Stimulated activated CD4-positive, alpha-beta T cell treated with anti-CD3 and anti-CD28 coated beads, Interleukin-4, amount 100 ng/mL, for 24 hours (primary cell): ENCODE data around the gene DCTN2.

Experiments used
- DNase-seq: peaks from one replicate; pipeline ENCODE4 v3.0.0-alpha.2; 2020

The DCTN2 gene

DNA sequence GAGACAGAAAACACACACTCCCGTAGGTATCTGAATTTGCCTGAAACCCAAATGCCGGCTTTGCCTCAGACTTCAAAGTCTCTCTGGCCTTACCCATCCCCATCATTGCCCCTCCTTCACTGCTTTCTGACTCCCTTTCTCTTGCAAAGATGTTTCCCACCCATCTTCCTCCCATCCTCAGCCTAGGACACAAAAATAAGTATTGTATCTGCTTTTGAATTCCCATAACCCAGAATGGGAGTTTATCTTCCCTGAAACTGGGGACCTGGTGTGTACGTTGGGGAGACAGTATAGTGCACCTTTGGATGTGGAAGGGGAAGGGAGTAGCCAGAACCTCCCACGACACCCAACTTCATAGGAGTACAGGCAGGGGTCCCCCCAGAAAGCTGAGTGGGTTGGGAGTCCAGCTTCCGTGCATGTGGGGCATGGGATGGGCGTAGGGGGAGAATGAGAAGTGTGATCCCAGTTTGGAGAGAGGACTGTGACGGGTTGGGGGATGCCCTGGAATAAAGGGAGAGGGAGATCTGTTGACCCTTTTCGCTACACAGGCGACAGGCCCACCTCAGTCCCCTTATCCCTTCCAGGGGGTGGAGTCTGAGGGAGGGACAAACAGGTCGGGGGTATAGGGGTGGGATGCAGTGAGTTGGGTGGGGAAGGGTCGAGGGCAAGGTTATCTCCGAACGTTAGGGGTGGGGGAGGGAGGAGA is 2.4 kb upstream of the DCTN2 start:
- DNase-seq: no peak

DNA sequence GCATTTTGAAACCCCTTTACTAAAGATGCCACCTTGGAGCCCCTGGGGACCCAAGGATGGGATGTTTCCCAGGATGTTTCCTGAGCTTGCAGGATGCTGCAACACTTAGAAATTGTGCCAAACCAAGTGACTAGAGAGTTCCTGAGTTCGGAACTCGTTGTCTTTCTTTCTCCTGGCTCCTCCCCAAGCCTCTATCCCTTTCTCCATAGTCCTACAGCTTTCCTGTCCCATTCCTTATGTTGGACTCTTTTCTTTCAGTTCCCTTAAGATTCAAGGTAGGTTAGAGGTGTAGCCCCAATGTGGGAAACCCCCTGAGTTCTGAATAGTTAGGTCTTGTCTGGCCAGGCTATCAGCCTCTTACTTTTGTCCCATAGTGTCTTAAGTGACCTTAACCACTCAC is 1.5 kb upstream of the DCTN2 start:
- DNase-seq: no peak

DNA sequence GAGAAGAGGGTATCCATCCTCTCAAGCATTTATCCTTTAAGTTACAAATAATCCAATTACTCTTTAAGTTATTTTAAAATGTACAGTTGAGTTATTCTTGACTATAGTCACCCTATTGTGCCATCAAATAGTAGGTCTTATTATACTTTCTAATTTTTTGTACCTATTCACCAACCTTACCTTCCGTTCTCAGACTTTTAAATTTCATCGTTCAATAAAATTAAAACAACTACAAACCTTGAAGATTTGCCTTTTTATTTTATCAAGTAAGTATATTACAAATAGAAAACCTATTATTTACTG is 972 bp upstream of the DCTN2 start:
- no peak for DNase-seq

DNA sequence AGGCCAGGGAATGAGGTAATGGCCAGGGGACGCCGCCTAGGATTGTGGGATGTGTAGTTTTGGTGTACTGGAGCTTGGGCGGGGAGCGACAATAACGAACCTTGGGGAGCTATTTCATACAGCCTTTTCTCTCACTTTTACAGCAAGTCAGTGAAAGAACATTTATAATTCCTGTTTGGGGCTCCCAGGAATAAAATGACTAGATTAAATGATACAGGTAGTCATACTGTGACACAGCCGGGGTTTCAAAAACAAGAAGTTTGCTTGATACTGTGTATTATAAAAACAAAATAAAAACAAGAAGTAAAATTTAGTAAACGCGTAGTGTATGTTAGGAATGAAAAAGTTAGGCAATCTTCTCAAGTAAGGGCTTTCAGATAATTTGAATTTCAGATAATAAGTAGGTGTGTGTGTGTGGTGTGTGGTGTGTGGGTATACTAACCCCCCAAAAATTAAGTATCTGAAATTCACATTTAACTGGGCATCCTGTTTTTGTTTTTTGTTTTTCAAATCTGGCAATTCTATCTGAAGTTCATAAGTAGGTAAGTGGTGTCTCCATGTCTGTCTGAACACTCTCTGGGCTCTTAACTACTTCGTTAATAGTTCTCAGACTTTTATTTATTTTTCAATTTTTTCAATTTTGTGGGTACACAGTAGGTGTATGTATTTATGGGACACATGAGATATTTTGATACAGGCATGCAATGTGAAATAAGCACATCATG is 458 bp upstream of the DCTN2 start:
- no peak for DNase-seq

DNA sequence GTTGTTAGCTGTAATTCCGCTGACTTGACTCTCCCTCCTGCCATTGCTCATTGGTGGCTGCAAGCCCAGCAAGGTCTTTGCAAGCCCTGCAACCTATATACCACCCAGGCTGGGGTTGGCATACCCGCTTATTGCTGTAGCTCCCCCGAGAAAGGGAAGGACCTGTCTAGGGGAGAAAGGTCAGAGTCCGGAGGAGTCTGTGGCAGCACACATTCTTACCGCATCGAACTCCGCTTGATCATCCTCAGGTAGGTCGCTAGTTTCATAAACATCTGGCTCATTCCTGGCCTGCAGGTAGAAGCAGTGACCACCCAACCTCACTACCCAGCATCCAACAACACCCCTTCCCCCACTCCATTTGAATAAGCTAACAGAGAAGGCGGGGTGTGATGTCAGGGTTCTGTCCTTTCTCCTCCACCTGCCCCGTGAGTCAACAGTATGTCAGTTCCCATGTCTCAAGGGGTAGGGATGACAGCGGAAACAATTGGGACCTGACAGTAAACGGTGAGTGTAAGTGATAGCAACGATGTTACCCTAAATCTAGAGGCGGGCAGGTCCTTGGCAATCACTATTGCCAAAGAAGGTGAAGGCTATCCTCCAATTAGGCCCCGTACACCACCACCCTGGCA is 1.1 kb downstream of the DCTN2 start:
- peak; percentile 14 for DNase-seq

DNA sequence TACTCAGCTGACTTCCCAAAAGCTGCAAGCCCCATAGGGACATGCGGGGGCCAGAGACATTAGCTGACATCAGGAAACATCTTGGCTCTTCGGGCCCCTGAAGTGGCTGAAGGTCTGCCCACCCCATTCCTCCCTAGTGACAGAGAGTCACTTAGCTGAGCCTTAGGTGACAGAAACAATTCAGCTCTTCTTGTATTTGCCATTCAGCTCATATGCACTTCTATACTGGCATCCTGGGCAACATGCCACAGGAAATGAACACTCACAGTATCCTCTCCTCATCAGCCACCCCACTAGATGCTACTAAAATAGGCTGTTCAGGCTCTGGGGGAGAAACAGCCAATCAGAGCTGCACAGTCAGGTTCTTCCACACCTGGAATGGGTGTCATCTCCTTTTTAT is 3.4 kb downstream of the DCTN2 start:
- DNase-seq: no peak

DNA sequence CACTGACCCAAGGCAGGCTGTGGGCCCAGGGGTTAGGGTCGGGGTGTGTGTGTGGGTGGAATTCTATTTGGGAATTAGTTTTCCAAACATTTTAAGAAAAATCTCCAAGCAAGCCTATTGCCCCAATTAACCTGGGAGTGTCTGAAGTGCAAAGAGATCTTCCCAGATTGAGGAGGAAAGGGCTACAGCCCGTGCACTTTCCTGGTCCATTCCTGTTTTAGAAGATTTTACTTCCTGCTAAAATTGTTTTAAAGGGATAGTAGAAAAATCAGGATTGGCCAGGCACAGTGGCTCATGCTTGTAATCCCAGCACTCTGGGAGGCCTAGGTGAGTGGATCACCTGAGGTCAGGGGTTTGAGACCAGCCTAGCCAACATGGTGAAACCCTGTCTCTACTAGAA is 5.3 kb downstream of the DCTN2 start:
- no peak for DNase-seq

DNA sequence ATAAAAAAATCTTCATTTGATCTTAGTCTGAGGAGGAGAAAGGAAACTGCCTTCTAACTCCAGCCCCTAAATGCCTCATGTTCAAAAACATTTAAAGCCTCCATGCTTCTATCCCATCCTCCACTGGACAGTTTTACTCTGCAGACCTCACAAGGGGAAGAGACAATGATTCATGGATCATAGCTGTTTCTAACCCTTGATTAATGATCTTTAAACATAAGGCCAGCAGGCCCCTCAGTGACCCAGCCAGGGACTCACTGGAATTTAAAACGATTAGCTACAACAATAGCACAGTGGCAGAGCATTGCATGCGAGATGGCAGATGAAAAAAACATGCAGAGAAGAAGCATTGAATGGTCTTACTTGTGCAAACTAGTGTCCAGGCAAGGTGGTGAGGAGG is 6.0 kb downstream of the DCTN2 start:
- no peak for DNase-seq

DNA sequence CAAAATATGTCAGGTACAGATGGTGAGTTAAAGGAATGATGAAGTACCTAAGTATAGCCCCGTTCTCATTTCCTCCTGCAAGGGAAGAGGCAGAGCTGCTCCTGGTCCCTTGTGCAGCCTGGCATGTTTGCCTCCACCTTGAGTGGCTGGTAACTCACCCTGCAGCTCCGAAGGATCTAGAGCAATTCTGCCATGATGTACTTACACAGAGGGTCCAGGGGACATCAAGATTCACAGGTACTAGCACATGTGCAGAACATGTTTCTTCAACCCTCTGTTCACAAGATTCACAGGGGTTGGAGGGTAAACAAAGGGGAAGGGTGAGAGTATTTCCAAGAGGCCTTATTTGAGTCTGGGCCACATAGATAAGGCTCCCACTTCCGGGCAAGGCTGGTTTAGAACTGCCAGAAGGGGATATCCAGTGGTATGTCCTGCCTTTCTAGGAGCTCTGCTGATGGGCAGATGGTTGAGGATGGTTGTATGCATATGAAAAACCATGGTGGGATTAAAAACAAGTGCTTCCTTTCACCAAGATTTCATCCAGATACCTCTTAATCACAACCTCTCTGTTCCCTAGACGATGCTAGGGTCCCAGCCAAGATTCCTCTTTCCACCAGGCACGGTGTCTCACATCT is 7.7 kb downstream of the DCTN2 start:
- no peak for DNase-seq

DNA sequence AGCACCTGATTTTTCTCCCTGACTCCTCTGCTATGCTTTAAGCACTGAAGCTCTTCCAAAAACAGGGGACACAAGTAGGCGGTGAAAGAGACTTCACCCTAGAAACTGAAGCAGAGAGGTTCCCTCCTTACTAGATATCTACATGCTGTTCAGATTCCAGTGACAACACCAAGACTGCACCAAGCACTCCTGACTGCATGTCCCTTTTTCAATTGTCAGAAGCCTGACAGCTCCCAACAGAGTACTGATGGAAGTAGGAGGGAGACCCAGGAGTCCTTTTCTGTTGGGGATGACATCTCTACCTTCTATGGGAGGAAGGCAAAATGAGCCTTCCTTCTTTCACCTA is 10.4 kb downstream of the DCTN2 start:
- DNase-seq: no peak

DNA sequence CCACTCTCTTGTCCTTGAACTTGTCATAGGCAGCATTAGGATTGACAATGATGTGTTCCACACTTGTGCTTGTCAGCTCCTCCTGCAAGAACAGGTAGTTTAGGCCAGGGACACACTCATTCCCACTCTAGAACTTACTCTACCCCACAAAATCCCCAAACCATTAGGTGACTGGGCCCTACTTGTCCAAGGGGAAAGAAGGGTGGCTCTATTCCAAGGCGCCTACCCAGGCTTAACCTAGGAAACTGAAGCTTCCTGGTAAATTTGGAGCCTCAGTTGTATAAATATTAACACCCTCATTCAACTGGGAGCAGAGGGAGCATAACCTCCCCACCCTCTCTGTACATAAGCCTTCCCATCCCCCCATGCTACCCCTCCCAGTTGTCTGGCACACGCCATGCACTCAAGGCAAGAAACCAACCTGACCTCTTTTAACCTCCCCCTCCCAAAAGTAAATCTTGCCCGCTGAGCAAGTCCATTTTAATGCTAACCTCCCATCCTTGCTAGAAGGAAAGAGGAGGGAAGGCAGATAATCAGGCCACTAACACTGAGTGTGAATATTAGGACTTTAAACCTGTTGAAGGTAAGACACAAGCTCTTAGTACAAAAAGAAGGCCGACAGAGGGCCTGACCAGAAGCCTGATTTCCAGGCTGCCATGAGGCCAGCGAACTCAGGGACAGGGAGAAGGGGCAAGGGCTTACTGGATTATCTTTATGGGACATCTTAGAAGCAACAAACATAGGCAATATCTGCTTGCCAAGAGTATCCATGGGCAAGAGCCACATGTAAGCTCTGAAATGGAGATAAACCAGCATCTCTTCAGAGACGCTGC is 11.0 kb downstream of the DCTN2 start:
- DNase-seq: no peak

DNA sequence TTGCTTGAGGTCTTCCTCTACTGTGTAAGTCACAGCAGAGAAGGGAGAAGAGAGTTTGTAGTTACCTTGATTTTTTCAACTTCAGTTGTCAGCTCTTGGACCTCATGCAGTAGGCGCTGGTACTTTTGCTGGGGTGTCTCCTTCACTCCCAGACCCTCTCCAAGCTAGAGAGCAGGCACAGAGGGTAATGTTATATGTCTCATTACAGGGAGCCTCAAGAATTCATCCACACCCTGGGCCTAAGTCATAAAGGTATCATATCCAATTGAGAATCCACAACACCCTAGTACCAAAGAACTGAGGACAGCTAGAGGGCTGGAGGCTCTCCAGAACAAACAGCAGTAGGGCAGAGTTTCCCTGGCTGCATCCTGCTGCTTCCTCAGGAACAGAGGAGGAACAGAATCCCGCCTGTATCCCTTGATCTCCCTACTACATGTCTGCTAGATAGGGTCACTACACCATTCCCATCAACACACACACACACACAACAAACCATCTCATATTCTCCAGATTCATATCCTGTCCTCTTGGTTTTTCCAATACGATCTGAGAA is 11.9 kb downstream of the DCTN2 start:
- no peak for DNase-seq

DNA sequence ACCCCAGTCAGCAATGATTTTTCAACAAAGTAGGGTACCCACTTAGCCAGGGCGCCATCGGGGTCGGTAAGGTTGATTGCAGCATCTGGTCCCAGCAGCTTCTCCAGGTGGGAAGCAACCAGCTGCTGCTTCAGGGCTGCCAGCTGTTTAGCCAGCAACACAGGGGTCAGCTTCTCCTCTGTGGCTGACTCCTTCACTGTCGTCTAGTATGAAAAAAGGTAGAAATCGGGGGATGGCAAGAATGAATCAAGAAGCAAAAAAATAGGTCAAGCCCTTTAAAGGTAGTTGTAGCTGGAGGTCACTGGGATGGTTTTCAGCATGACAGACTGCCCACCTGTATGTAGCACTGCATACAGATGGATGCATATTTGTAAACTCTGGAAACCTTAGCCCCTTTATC is 12.7 kb downstream of the DCTN2 start:
- no peak for DNase-seq

DNA sequence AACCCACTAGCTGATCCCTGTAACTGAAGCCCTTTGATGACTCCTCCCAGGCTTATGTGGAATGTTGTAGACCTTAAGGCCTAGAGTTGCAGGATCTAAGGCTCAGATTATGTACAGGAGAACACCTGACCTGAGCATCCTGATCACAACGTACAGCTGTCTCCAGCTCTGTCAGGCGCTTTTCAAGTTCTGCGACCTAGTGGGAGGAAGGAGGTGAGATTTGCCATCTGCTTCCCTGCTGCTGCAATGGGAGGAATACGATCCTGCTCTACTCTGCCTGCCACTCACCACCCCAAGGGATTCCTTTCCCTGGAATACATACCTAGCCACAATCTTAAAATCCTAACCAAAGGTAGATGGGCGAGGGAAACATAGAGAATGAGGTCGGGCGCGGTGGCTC is 13.9 kb downstream of the DCTN2 start:
- no peak for DNase-seq

DNA sequence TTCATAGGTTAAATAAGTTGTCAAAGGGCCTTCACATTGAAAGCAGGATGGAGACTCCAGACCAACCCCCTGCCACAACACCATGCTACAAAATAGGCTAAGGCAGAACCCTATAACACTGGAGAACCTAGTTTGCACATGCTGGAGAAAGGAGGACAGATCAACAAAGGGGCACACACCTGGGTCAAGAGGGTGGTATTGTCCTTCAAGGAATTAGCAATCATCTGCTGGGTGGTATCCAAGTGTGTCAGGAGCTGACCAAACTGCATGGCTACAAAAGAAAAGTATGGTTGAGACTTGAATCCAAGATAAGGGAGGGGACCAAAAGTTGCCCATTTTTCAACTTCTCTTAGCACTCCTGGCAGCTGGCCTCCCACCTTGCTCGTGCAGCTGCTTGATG is 15.2 kb downstream of the DCTN2 start:
- DNase-seq: no peak

DNA sequence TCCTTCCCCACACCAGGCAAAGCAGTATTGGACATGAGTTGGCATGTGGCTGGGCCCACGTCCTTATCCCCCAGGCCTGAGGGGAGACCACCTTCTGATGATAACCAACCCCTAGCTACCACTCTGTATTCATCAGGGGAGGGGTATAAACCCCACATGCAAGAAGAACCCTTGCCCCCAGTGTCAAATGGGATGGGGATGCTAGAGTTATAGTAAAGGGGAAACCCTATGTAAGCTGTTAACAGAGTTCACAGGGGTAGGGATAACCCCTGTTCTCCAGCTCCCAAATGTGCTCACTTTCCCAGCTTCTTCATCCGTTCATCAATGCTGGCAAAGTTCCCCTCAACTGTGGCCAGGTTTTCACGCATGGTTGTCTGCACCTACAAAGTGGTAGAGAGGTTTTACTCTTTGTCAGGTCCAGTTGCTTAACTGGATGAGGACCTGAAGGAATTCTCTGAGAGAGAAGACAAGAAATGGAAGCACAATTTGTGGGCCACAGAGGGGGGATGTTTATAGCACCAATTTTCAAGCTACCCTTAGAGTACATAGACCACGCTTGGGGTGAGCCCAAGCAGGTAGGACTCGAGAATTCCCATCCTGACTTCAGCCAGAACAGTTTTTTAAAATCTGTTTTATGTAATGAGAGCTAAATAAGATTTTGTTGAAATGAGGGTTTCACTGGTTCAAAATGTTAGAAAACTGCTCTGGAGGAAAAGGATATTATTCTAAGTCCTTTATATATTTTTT is 16.4 kb downstream of the DCTN2 start:
- DNase-seq: no peak

DNA sequence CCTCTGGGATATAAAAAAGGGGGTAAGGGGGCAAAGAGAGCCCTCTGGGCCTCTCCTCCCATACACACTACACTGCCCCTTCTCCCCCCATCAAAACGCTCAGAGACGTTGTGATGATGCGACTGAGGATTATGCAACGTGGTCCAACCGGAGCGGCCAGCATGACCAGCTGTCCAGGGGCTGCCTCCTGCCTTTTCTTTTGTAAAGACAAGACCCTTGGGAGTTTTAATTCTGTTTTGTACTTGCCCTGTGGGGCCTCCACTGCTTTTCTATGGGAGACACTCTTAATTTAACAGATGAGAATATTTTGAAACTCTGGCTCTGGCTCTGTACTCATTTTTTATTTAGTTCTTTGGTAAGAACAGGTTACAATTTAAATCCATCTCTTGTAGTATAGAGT is 17.2 kb downstream of the DCTN2 start:
- no peak for DNase-seq

DNA sequence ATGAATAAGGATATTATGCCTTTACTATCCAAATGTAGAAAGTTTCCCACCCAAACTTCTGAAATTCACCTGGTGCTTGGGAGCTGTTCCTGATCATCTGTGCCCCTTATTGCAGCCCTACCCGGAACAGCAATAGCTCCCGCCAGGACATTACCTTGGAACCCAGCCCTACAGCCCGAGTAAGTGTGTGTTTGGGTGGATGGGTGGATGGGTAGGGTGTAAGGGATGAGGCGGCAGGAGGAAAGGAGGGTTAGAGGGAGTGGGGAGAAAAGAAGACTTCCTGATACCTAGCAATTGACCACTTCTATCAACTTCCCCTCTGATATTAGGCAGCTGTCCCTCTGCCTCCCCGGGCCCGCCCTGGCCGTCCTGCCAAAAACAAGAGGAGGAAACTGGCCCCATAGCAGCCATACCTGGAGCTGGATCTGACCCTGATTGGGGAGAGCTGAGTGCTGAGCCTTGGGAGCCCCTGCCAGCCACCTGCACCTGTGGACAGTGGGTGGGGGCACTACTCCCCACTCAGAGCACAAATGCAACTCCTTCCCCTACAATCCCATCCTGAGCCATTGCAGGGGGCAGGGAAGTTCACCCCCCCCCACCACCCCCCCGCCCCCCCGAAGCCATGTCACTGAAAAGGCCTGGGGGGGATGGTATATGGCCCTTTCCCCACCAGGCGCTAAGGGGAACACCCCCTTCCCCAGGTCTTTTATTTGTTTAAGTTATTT is 18.0 kb downstream of the DCTN2 start:
- DNase-seq: no peak

DNA sequence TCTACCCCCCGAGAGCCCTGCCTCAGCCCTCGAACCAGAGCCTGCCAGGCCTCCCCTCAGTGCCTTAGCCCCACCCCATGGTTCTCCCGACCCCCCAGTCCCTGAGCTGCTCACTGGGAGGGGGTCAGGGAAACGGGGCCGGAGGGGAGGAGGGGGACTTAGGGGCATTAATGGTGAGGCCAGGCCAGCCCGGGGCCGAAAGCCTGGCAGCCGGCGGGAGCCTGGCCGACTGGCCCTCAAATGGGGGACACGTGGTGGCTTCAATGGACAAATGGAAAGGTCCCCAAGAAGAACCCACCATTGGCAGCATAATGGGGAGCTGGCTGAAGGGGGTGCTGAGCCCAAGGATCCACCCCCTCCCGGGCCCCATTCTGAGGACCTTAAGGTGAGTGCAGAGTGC is 18.8 kb downstream of the DCTN2 start:
- DNase-seq: no peak

DNA sequence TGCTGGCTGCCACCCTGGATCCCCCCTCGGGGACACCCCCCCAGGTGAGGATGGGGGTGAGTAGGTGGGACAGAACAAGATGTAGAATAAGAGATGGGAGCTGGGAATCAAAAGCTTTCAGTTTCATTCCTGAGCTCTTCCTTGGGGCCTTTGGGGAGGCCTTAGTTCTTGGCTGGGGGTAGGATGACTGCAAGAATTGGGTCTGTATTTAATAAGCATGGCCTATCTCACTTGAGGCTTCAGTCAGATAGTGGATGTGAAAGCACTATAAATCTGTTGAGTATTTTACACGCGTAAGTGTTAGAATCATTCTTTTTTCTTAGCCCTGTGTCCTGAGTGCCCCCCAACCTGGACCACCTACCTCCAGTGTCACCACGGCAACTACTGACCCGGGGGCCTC is 19.8 kb downstream of the DCTN2 start:
- no peak for DNase-seq

DNA sequence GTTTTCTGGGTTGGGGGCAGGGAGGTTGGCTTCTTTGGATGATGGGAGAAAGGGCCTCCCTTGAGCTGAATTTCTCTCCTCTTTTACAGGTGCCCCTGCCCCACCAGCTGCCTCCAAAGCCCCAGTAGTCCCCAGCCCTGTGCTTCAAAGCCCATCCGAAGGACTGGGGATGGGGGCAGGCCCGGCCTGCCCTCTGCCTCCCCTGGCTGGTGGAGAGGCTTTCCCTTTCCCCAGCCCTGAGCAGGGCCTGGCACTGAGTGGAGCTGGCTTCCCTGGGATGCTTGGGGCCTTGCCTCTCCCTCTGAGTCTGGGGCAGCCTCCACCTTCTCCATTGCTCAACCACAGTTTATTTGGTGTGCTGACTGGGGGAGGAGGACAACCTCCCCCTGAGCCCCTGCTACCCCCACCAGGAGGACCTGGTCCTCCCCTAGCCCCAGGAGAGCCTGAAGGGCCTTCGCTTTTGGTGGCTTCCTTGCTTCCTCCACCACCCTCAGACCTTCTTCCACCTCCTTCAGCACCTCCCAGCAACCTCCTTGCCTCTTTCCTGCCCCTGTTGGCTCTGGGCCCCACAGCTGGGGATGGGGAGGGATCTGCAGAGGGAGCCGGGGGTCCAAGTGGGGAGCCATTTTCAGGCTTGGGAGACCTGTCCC is 20.4 kb downstream of the DCTN2 start:
- DNase-seq: no peak
